ENCODE data around the gene COPG2.
"Not testable (repeated sequence)": the region's sequence is repeated elsewhere in the genome, so short reads cannot be mapped to it uniquely, and the experiment has no call there.

COPG2 gene

GRCh38 chr7:130668258-130669084 lies at the start of gene COPG2:
TSS of gene COPG2 (minus strand) at chr7:130668748. CDS start at chr7:130668668, 80 bp downstream.
- DNase-seq: peak; percentile 84

- no peak for DNase-seq
Observed at GRCh38 chr7:130712416-130712815, 43.9 kb upstream of the COPG2 start.

- DNase-seq: no peak
Observed at GRCh38 chr7:130708766-130709165, 40.2 kb upstream of the COPG2 start.

- DNase-seq: no peak
Observed at GRCh38 chr7:130708001-130708400, 39.5 kb upstream of the COPG2 start.

- no peak for DNase-seq
Observed at GRCh38 chr7:130703851-130704250, 35.3 kb upstream of the COPG2 start.

GRCh38 chr7:130701650-130702049 lies 33.1 kb upstream of the COPG2 start:
- no peak for DNase-seq

- DNase-seq: no peak
Observed at GRCh38 chr7:130700760-130701159, 32.2 kb upstream of the COPG2 start.

- DNase-seq: no peak
Observed at GRCh38 chr7:130699686-130700085, 31.1 kb upstream of the COPG2 start.

GRCh38 chr7:130697820-130698219 lies 29.3 kb upstream of the COPG2 start:
- no peak for DNase-seq

GRCh38 chr7:130695840-130696239 lies 27.3 kb upstream of the COPG2 start:
- DNase-seq: peak; percentile 55

- DNase-seq: not testable (repeated sequence)
Observed at GRCh38 chr7:130692396-130692795, 23.8 kb upstream of the COPG2 start.

GRCh38 chr7:130689683-130690082 lies 21.1 kb upstream of the COPG2 start:
- no peak for DNase-seq

- no peak for DNase-seq
Observed at GRCh38 chr7:130683026-130683425, 14.5 kb upstream of the COPG2 start.

- DNase-seq: no peak
Observed at GRCh38 chr7:130674456-130674855, 5.9 kb upstream of the COPG2 start.

GRCh38 chr7:130673066-130673465 lies 4.5 kb upstream of the COPG2 start:
- DNase-seq: no peak

GRCh38 chr7:130672146-130672545 lies 3.6 kb upstream of the COPG2 start:
- DNase-seq: no peak

- no peak for DNase-seq
Observed at GRCh38 chr7:130669085-130669700, 645 bp upstream of the COPG2 start.

- no peak for DNase-seq
Observed at GRCh38 chr7:130667593-130668257, 823 bp downstream of the COPG2 start.

- DNase-seq: no peak
Observed at GRCh38 chr7:130662426-130662825, 6.1 kb downstream of the COPG2 start.

GRCh38 chr7:130655286-130655685 lies 13.3 kb downstream of the COPG2 start:
- DNase-seq: no peak

GRCh38 chr7:130654850-130655249 lies 13.7 kb downstream of the COPG2 start:
- DNase-seq: no peak

- DNase-seq: no peak
Observed at GRCh38 chr7:130650611-130651120, 17.9 kb downstream of the COPG2 start.

GRCh38 chr7:130649004-130649790 lies 19.4 kb downstream of the COPG2 start:
- DNase-seq: peak; percentile 79
